ENCODE results near the gene FEZF1.

- no peak for TF ChIP-seq POLR2AphosphoS5 (IDR thresholded peaks at IDR 0.05)
- TF ChIP-seq CTCF (IDR thresholded peaks at IDR 0.05; ENCODE audit: poor library complexity, severe bottlenecking), result no peak
- TF ChIP-seq EZH2 (IDR thresholded peaks at IDR 0.05; ENCODE audit: borderline replicate concordance, insufficient read depth, low read length, poor library complexity, severe bottlenecking), result no peak
- TF ChIP-seq REST (IDR thresholded peaks at IDR 0.05; ENCODE audit: borderline replicate concordance), result no peak
- no peak for TF ChIP-seq TAF1 (IDR thresholded peaks at IDR 0.05; ENCODE audit: low read depth)
- TF ChIP-seq EP300 (conservative IDR thresholded peaks at IDR 0.05; ENCODE audit: poor library complexity, severe bottlenecking), result no peak
- TF ChIP-seq RAD21 (conservative IDR thresholded peaks at IDR 0.05), result no peak
- TF ChIP-seq MXI1 (conservative IDR thresholded peaks at IDR 0.05; ENCODE audit: poor library complexity, severe bottlenecking), result no peak
Observed at GRCh38 chr7:122268101-122268500, 36.4 kb downstream of the FEZF1 start.
